Measurements from ENCODE around the gene DNAH10.

DNAH10 gene

DNA sequence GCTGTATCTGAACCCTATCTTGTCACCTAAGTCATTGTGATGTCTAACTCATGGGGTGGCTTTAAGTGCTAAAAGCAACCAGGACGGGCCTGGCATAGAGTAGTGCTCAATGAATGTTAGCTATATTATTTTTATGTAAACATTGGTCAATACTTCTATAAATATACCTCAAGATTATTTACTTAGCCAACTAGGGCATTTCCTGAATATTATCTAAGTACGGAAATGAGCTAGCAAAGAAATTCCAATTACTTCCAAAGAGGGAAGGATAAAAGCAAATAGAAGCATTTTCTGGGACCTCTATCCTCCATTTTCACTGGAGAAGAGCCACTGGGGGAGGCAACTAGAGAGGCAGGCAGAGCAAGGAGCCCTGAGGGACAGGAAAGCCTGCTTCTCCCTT, 189.9 kb downstream of the DNAH10 start:
- DNase-seq: no peak

GRCh38 chr12:123954647-123955350, 192.7 kb downstream of the DNAH10 start:
- DNase-seq: no peak

- DNase-seq: no peak
These were observed 194.1 kb downstream of the DNAH10 start for GRCh38 chr12:123956249-123956648.

GRCh38 chr12:123957196-123957595, 195.1 kb downstream of the DNAH10 start:
- DNase-seq: no peak

DNA sequence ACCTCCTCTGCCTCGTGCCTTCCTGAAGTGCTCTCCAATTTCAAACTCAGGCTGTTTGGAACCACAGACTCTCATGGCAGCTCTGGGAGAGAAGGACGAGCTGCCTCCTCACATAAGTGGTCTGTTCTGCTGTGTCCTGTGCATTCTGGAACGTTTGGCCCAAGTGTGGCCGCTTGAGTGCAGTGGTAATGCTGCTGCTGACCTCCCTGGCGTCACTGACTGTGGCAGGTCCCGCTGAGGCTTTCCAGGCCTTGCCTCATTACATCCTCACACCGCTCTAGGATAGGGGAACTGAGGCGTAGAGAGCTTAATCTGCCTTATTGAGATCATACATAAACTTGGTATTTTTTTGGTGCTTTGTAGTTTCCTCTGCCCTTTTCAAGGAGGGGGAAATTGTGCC, 196.4 kb downstream of the DNAH10 start:
- DNase-seq: no peak

DNA sequence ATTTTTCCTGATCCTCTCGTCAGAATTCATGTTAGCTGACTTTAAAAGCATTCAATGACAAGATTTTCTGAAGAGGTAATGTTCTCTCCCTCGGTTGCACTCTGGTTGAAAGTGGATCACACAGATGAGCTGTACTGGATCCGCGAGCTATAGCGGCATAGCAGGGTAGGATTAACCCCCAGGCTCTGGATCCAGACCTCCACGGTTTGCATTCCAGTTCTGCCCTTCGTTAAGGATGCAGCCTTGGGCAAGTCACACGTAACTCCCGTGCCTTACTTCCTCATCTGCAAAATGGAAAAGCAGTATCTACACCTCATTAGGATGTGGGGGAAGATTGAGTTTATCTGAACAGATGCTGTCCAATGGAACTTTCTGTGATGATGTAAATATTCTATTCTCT, 196.8 kb downstream of the DNAH10 start:
- no peak for DNase-seq

DNA sequence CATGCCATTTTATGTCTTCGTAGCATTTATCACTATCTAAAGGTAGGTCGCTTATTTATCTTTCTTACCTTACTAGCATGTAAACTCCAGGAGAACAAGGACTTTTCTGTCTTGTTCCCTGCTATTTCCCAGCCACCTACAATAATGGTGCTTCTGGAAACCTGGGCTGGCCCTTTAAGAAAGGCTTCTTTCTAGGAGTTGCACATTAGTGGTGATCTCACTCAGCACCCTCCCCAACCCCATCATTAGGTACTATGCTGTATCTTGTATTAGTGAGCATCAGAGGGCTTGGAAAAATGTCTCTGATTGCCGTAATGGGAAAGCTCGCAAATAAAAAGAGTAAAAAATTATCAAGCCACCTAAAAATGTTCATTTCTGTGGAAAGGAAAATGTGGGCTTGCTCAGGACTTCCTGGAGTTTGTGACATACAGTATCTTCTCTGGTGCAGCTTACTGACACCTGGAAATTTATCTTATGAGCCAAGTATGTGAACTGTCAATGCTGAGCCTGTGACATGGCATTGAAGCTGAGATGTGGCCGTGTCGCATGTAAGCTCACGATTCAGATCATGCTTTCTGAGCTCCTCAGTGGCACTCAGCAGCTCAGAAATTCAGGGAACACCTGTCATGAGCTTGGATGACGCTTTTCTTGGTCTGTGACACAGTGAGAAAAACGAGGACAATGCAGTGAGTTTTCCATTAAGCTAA, 198.1 kb downstream of the DNAH10 start:
- no peak for DNase-seq

DNA sequence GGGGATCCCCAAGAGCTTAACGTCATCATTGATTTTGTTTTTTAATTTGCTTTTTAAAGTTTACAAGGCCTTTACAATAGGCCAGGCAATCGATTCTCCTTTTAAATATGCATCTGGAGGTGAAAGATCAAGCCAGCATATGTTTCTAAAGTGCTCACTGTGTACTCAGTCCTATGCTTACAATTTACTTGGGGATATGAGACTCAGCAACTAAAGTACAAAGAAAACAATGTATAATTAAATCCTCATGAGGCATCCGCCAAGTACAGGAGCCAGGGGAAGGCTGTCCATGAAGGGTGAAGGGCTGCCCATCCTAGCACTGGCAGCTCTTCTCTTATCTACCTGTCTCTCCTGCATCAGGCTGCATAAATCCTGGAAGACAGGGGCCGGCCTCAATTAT, 198.8 kb downstream of the DNAH10 start:
- DNase-seq: no peak

- no peak for DNase-seq
These were observed 199.7 kb downstream of the DNAH10 start for GRCh38 chr12:123961585-123962345.

GRCh38 chr12:123962513-123962912, 200.4 kb downstream of the DNAH10 start:
- no peak for DNase-seq

DNA sequence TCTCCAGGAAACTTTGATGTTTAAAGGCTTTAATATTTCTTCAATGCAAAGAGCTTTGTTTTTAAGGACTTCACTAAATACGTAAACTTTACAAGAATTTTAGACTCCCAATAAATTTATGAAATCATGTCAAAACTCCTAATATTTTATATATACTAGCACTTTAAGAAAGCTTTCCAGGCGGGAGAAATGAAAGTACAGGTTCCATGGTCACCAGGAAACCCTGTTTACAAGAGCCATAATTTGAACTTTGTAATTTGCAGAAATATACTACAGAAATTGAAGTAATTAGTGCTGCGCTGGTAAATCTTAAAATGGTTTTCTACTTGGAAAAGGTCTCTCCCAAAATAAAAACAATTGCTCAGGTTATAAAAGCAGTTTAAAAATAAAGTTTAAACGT, 201.7 kb downstream of the DNAH10 start:
- no peak for DNase-seq

DNA sequence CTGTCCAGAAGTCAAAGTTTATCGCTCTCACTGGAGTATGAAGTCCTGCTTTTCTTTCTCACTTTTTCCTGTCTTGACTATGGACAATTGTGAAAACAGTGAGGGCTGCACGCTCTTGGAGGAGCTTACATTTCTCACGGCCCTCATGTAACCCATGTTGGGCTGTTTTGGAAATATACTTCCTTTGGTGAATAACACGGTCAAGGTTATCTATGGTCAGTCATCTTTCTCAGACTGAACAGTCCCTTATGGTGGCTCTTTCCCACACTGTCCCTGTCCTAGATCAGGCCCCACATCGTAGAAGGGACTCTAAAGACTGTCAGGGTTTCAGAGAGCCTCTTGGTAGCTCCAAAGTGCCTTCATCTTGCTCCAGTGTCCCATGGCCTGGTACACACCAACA, 203.3 kb downstream of the DNAH10 start:
- DNase-seq: no peak

GRCh38 chr12:123966596-123966995, 204.5 kb downstream of the DNAH10 start:
- no peak for DNase-seq

- no peak for DNase-seq
These were observed 205.1 kb downstream of the DNAH10 start for GRCh38 chr12:123967121-123967586.

- DNase-seq: no peak
These were observed 209.3 kb downstream of the DNAH10 start for GRCh38 chr12:123971449-123971769.

GRCh38 chr12:123971770-123972456, 209.8 kb downstream of the DNAH10 start:
- peak in 1 of 2 experiments; percentile 9 for DNase-seq

DNA sequence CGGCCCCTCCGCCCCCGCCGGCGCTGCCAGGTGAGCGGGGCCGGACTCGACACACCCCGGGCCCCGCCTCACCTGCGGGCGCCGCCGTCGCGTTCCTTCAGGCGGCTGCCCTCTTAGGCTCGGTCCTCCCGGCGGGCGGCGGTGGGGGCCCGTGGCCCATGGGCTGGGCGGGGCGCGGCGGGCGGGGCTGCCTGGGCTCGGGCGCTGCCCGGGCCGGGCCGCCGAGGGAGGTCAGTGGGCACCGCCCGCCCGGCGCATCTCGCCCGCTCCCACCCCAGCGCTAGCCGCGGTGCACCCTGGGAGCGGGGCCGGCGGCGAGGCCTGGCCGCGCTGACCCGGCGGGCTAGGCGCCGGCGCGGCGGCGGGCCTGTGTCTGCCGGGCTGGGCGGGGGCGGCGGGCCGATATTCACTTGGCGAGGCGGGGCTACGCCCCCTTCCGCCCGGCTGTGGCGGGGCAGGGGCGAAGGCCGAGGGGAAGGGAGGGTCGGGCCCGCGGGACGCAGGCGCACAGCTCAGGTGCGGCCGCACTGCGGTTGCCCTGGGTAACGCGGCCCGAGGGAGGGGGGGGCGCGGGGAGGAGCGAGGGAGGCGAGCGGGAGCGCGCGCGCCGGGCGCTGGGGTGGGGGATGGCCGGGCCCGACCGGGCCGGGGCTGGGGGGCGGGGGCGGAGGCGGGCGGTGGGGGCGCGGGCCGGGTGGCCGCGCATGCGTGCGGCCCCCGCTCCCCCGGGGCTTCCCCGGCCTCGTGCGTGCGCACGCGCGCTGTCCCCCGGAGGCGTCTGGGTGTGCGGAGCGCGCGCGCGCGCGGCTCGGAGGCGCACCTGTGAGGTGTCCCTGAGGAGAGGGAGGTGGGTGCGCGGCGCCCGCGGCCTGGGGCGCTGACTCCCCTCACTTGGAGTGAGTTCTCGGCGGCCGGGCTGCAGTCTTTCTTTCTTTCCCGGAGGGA, 210.6 kb downstream of the DNAH10 start, which contains the start of the genes CCDC92 and ZNF664:
CCDC92 (minus strand) TSS at position 375 of the 945 bp plus-strand sequence. CDS start 28,526 bp downstream, outside the sequence.
ZNF664 (plus strand) TSS at position 759 of the 945 bp plus-strand sequence. CDS start 38,930 bp downstream, outside the sequence.
- DNase-seq: peak; percentile 72 to 88

- peak in 1 of 2 experiments; percentile 19 for DNase-seq
These were observed 211.6 kb downstream of the DNAH10 start for GRCh38 chr12:123973552-123974341.

- DNase-seq: no peak
These were observed 214.2 kb downstream of the DNAH10 start for GRCh38 chr12:123976227-123976826.

DNA sequence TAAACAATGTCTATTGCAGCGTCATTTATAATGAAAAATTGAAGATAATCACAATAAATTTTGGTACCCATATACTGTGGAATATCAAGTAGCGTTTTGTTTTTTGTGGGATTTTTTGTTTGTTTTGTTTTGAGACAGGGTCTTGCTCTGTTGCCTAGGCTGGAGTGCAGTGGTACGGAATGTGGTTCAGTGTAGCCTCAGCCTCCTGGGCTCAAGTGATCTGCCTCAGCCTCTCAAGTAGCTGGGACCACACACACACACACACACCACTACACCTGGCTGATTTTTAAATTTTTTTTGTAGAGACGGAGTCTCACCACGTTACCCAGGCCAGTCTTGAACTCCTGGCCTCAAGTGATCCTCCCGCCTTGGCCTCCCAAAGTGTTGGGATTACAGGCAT, 217.5 kb downstream of the DNAH10 start:
- DNase-seq: no peak

Measured in SW 1271 (cell line).